ENCODE results near the gene IL1RL1. TPM values are rescaled to one million over a fixed set of nuclear protein-coding genes. Genes with fewer than 3 reads are reported as not detected.

IL1RL1 gene
- total RNA-seq, 1 donor from 2014 or later, result not detected

GRCh38 chr2:102284611-102285010 is 26.8 kb upstream of the IL1RL1 start:
- Mint-ChIP-seq H3K9me3 (ENCODE audit: low read depth) (no peaks in the 10 kb centered on the region), H3K27me3 (no peaks in the 10 kb centered on the region), H3K36me3 (ENCODE audit: insufficient read depth) (no peaks in the 10 kb centered on the region)

GRCh38 chr2:102285368-102285767 is 26.0 kb upstream of the IL1RL1 start:
- H3K36me3 Mint-ChIP-seq (ENCODE audit: insufficient read depth), result no peaks in the 10 kb centered on the region
- H3K4me1 Mint-ChIP-seq (ENCODE audit: low read depth), result no peaks in the 10 kb centered on the region
- no peak for DNase-seq (ENCODE audit: low spot score, unreplicated experiment)
- H3K27me3 Mint-ChIP-seq, result no peaks in the 10 kb centered on the region
- no peak overlapping the region for H3K4me3 Mint-ChIP-seq (ENCODE audit: low read depth)
- H3K27ac Mint-ChIP-seq, result no peak overlapping the region
- no peaks in the 10 kb centered on the region for H3K9me3 Mint-ChIP-seq (ENCODE audit: low read depth)
- no peak for TF ChIP-seq CTCF (IDR thresholded peaks at IDR 0.05; ENCODE audit: unreplicated experiment)

More at GRCh38 chr2:102284611-102285010, 26.8 kb upstream of the IL1RL1 start:
- no peak for TF ChIP-seq CTCF (IDR thresholded peaks at IDR 0.05; ENCODE audit: unreplicated experiment)
- Mint-ChIP-seq H3K27ac (no peak overlapping the region), H3K4me1 (ENCODE audit: low read depth) (no peaks in the 10 kb centered on the region), H3K4me3 (ENCODE audit: low read depth) (no peak overlapping the region)
- DNase-seq (ENCODE audit: low spot score, unreplicated experiment), result no peak

- no peak for TF ChIP-seq CTCF (IDR thresholded peaks at IDR 0.05; ENCODE audit: unreplicated experiment)
- Mint-ChIP-seq H3K4me1 (ENCODE audit: low read depth) (no peaks in the 10 kb centered on the region), H3K9me3 (ENCODE audit: low read depth) (no peaks in the 10 kb centered on the region), H3K27me3 (peaks cover 3% of the 10 kb centered on the region), H3K36me3 (ENCODE audit: insufficient read depth) (no peaks in the 10 kb centered on the region), H3K27ac (no peak overlapping the region), H3K4me3 (ENCODE audit: low read depth) (no peak overlapping the region)
- no peak for DNase-seq (ENCODE audit: low spot score, unreplicated experiment)
Observed at GRCh38 chr2:102286041-102286440, 25.3 kb upstream of the IL1RL1 start.

- no peak for DNase-seq (ENCODE audit: low spot score, unreplicated experiment)
- Mint-ChIP-seq H3K27ac (no peak overlapping the region), H3K27me3 (peaks cover 3% of the 10 kb centered on the region), H3K36me3 (ENCODE audit: insufficient read depth) (no peaks in the 10 kb centered on the region), H3K9me3 (ENCODE audit: low read depth) (no peaks in the 10 kb centered on the region), H3K4me1 (ENCODE audit: low read depth) (peaks cover 2% of the 10 kb centered on the region), H3K4me3 (ENCODE audit: low read depth) (no peak overlapping the region)
- no peak for TF ChIP-seq CTCF (IDR thresholded peaks at IDR 0.05; ENCODE audit: unreplicated experiment)
Observed at GRCh38 chr2:102289129-102289528, 22.2 kb upstream of the IL1RL1 start.

GRCh38 chr2:102290594-102290993 is 20.8 kb upstream of the IL1RL1 start:
- Mint-ChIP-seq H3K27me3 (peaks cover 3% of the 10 kb centered on the region), H3K36me3 (ENCODE audit: insufficient read depth) (no peaks in the 10 kb centered on the region), H3K9me3 (ENCODE audit: low read depth) (no peaks in the 10 kb centered on the region), H3K4me1 (ENCODE audit: low read depth) (peaks cover 2% of the 10 kb centered on the region), H3K27ac (no peak overlapping the region), H3K4me3 (ENCODE audit: low read depth) (no peak overlapping the region)
- no peak for DNase-seq (ENCODE audit: low spot score, unreplicated experiment)
- TF ChIP-seq CTCF (IDR thresholded peaks at IDR 0.05; ENCODE audit: unreplicated experiment), result no peak

Measured in progenitor cell of endocrine pancreas (in vitro differentiated cells).